HPDE6-E6E7 (cell line): Measurements from ENCODE around the gene MVD.
"Not testable (repeated sequence)": the region's sequence is repeated elsewhere in the genome, so short reads cannot be mapped to it uniquely, and the experiment has no call there.

ENCODE experiments used
- DNase-seq: peaks from one replicate; pipeline ENCODE4 v3.0.0; 2011; ENCODE audit warnings: missing footprints; ENCODE audit errors: extremely low spot score

Gene MVD

GRCh38 chr16:88681709-88682451, 19.0 kb upstream of the MVD start:
- no peak for DNase-seq

GRCh38 chr16:88681084-88681680, 18.3 kb upstream of the MVD start:
- DNase-seq, result peak; percentile 49

GRCh38 chr16:88680554-88681083, 17.7 kb upstream of the MVD start:
- no peak for DNase-seq

- no peak for DNase-seq
Observed at GRCh38 chr16:88678224-88678979, 15.5 kb upstream of the MVD start.

GRCh38 chr16:88677721-88678120, 14.8 kb upstream of the MVD start:
- no peak for DNase-seq

- DNase-seq, result no peak
Observed at GRCh38 chr16:88676502-88677242, 13.8 kb upstream of the MVD start.

- DNase-seq, result no peak
Observed at GRCh38 chr16:88673716-88674379, 11.0 kb upstream of the MVD start.

- DNase-seq, result no peak
Observed at GRCh38 chr16:88672776-88673175, 9.9 kb upstream of the MVD start.

- DNase-seq, result no peak
Observed at GRCh38 chr16:88671806-88672205, 8.9 kb upstream of the MVD start.

GRCh38 chr16:88669980-88670379, 7.1 kb upstream of the MVD start:
- DNase-seq, result no peak

- not testable (repeated sequence) for DNase-seq
Observed at GRCh38 chr16:88669493-88669892, 6.6 kb upstream of the MVD start.

- no peak for DNase-seq
Observed at GRCh38 chr16:88667461-88667860, 4.6 kb upstream of the MVD start.

- no peak for DNase-seq
Observed at GRCh38 chr16:88665570-88665969, 2.7 kb upstream of the MVD start.

- no peak for DNase-seq
Observed at GRCh38 chr16:88665148-88665547, 2.3 kb upstream of the MVD start.

GRCh38 chr16:88662222-88662842, 559 bp downstream of the MVD start:
- no peak for DNase-seq

- no peak for DNase-seq
Observed at GRCh38 chr16:88661468-88661867, 1.4 kb downstream of the MVD start.

- no peak for DNase-seq
Observed at GRCh38 chr16:88659160-88659559, 3.7 kb downstream of the MVD start.

GRCh38 chr16:88658714-88659113, 4.2 kb downstream of the MVD start:
- DNase-seq, result no peak

GRCh38 chr16:88657371-88657770, 5.5 kb downstream of the MVD start:
- DNase-seq, result no peak

GRCh38 chr16:88656291-88656980, 6.5 kb downstream of the MVD start:
- no peak for DNase-seq
